H1 (cell line): ENCODE measurements around the gene CARD11. TPM values are rescaled to one million over a fixed set of nuclear protein-coding genes. Genes with fewer than 3 reads are reported as not detected.

ENCODE experiments used
- CBX5 ChIP-seq: fragments of 300-800, 300-1000 bp; sonication (generic); IDR thresholded peaks from 2 replicates; pipeline ENCODE4 v1.7.1; 2016; ENCODE audit warnings: antibody characterized with exemption, low read length, low read depth
- CEBPB ChIP-seq: IDR thresholded peaks from 2 replicates; pipeline ENCODE4 v1.6.1; 2012; ENCODE audit warnings: low read depth, low read length
- CHD1 ChIP-seq: IDR thresholded peaks from 2 replicates; pipeline ENCODE4 v1.6.1; 2012; ENCODE audit warnings: low read depth, low read length, improper control_type of control experiment
- EGR1 ChIP-seq: IDR thresholded peaks from 2 replicates; pipeline ENCODE4 v1.6.1; 2011; ENCODE audit warnings: low read depth, low read length, borderline replicate concordance
- HDAC6 ChIP-seq: IDR thresholded peaks from one replicate; pipeline ENCODE4 v1.7.1; 2012; ENCODE audit warnings: low read depth, mild to moderate bottlenecking, inconsistent platforms, low read length, moderate library complexity
- KDM1A ChIP-seq: fragments of 200-600, 300-600 bp; sonication (generic); IDR thresholded peaks from 2 replicates; pipeline ENCODE4 v1.7.1; 2016; ENCODE audit warnings: mild to moderate bottlenecking, low read length, borderline replicate concordance
- KDM4A ChIP-seq: IDR thresholded peaks from one replicate; pipeline ENCODE4 v1.7.1; 2012; ENCODE audit warnings: low read depth, mild to moderate bottlenecking, moderate library complexity, low read length, inconsistent platforms; ENCODE audit not compliant: severe bottlenecking
- MAFK ChIP-seq: IDR thresholded peaks from 2 replicates; pipeline ENCODE4 v1.6.1; 2012; ENCODE audit warnings: low read depth, mild to moderate bottlenecking, improper control_type of control experiment, low read length
- POLR2AphosphoS5 ChIP-seq: IDR thresholded peaks from 2 replicates; pipeline ENCODE4 v1.6.1; 2011; ENCODE audit warnings: low read depth, low read length
- polyA plus RNA-seq, 7 experiments: library from polyadenylated mRNA; depleted of rRNA in 3 of 7; stranded (reverse) in 5 of 7; unstranded in 2 of 7; fragments of >200 nt in 5 of 7; fragments of 200-250 nt in 2 of 7; gene quantifications; 1 replicate in 5 of 7; 2 replicates in 1 of 7; 4 replicates in 1 of 7; pipeline versions ENCODE4 v1.2.1 to v1.2.3, GENCODE V29; 2011 to 2013; ENCODE audit warnings: missing spikeins in 2 of 7, mixed read lengths in 2 of 7
- total RNA-seq: library from RNA; stranded (reverse); fragmentation: NEBNext Ultra II Directional; extraction: Animal tissue kit (Norgen Biotek cat#: 25700); gene quantifications from 2 replicates; pipeline ENCODE4 v1.2.1, GENCODE V29; 2021
- TF ChIP-seq, protein P1 (sequence below): fragments of 300-600 bp; sonication (generic); IDR thresholded peaks from 2 replicates; pipeline ENCODE4 v1.7.1; 2012; ENCODE audit warnings: low read length, moderate library complexity, mild to moderate bottlenecking, inconsistent platforms; ENCODE audit not compliant: insufficient replicate concordance

The CARD11 gene
- total and polyA plus RNA-seq, 2 of the 8 experiments (the other 6 are each of a cell fraction or from before 2014, with no cell fraction given), result 12.6 to 29.8 TPM

DNA sequence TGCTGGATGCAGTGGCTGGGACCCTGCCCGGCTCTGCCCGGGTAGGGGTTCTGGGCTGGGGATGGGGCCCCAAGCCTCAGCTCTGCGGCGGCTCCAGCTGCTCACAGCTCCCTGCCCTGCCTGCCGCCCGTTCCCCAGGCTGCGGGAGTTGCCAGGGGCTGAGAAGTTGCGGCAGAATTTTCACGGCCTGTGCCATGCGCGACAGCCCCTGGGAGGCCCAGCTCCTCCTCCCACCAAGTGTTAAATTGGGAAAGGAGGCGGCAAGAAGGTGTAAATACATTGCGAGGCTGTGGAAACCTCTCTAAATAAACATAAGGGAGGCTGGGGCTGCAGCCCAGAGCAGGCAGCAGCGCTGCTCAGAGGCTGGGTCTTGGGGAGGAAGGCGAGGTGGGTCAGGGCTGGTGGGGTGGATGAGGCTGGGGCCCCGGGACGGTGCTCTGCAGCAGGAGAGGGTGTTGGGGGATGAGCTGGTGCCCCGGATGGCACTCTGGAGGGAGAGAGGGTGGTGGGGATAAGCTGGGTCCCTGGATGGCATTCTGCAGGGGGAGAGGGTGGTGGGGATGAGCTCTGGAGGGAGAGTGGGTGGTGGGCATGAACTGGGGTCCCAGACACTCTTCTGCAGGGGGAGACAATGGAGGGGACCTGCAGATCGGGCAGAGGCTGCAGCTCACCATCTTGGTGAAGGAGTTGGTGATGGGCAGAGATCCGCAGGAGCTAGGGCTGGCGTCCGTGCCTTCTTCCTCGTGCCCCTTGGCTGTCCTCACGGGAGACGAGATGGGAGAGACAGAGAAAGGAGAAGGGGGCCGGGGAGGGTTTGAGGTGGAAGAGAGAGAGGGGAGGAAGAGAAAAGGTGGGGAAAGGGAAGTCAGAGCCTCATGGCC lies 114.1 kb downstream of the CARD11 start (continued):
- TF ChIP-seq, protein P1, sequence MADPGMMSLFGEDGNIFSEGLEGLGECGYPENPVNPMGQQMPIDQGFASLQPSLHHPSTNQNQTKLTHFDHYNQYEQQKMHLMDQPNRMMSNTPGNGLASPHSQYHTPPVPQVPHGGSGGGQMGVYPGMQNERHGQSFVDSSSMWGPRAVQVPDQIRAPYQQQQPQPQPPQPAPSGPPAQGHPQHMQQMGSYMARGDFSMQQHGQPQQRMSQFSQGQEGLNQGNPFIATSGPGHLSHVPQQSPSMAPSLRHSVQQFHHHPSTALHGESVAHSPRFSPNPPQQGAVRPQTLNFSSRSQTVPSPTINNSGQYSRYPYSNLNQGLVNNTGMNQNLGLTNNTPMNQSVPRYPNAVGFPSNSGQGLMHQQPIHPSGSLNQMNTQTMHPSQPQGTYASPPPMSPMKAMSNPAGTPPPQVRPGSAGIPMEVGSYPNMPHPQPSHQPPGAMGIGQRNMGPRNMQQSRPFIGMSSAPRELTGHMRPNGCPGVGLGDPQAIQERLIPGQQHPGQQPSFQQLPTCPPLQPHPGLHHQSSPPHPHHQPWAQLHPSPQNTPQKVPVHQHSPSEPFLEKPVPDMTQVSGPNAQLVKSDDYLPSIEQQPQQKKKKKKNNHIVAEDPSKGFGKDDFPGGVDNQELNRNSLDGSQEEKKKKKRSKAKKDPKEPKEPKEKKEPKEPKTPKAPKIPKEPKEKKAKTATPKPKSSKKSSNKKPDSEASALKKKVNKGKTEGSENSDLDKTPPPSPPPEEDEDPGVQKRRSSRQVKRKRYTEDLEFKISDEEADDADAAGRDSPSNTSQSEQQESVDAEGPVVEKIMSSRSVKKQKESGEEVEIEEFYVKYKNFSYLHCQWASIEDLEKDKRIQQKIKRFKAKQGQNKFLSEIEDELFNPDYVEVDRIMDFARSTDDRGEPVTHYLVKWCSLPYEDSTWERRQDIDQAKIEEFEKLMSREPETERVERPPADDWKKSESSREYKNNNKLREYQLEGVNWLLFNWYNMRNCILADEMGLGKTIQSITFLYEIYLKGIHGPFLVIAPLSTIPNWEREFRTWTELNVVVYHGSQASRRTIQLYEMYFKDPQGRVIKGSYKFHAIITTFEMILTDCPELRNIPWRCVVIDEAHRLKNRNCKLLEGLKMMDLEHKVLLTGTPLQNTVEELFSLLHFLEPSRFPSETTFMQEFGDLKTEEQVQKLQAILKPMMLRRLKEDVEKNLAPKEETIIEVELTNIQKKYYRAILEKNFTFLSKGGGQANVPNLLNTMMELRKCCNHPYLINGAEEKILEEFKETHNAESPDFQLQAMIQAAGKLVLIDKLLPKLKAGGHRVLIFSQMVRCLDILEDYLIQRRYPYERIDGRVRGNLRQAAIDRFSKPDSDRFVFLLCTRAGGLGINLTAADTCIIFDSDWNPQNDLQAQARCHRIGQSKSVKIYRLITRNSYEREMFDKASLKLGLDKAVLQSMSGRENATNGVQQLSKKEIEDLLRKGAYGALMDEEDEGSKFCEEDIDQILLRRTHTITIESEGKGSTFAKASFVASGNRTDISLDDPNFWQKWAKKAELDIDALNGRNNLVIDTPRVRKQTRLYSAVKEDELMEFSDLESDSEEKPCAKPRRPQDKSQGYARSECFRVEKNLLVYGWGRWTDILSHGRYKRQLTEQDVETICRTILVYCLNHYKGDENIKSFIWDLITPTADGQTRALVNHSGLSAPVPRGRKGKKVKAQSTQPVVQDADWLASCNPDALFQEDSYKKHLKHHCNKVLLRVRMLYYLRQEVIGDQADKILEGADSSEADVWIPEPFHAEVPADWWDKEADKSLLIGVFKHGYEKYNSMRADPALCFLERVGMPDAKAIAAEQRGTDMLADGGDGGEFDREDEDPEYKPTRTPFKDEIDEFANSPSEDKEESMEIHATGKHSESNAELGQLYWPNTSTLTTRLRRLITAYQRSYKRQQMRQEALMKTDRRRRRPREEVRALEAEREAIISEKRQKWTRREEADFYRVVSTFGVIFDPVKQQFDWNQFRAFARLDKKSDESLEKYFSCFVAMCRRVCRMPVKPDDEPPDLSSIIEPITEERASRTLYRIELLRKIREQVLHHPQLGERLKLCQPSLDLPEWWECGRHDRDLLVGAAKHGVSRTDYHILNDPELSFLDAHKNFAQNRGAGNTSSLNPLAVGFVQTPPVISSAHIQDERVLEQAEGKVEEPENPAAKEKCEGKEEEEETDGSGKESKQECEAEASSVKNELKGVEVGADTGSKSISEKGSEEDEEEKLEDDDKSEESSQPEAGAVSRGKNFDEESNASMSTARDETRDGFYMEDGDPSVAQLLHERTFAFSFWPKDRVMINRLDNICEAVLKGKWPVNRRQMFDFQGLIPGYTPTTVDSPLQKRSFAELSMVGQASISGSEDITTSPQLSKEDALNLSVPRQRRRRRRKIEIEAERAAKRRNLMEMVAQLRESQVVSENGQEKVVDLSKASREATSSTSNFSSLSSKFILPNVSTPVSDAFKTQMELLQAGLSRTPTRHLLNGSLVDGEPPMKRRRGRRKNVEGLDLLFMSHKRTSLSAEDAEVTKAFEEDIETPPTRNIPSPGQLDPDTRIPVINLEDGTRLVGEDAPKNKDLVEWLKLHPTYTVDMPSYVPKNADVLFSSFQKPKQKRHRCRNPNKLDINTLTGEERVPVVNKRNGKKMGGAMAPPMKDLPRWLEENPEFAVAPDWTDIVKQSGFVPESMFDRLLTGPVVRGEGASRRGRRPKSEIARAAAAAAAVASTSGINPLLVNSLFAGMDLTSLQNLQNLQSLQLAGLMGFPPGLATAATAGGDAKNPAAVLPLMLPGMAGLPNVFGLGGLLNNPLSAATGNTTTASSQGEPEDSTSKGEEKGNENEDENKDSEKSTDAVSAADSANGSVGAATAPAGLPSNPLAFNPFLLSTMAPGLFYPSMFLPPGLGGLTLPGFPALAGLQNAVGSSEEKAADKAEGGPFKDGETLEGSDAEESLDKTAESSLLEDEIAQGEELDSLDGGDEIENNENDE, result no peak
- TF ChIP-seq CBX5 (no peak), CEBPB (no peak), CHD1 (no peak), KDM1A (no peak), EGR1 (no peak), HDAC6 (no peak), KDM4A (no peak), MAFK (no peak), POLR2AphosphoS5 (no peak)
